ENCODE data around the gene MYH14. TPM values are rescaled to one million over a fixed set of nuclear protein-coding genes. Genes with fewer than 3 reads are reported as not detected.

The MYH14 gene
- total RNA-seq (2014; rRNA removed; shearing (Covaris generic)), result 7.2 and 10.3 TPM in 2 replicates

DNA sequence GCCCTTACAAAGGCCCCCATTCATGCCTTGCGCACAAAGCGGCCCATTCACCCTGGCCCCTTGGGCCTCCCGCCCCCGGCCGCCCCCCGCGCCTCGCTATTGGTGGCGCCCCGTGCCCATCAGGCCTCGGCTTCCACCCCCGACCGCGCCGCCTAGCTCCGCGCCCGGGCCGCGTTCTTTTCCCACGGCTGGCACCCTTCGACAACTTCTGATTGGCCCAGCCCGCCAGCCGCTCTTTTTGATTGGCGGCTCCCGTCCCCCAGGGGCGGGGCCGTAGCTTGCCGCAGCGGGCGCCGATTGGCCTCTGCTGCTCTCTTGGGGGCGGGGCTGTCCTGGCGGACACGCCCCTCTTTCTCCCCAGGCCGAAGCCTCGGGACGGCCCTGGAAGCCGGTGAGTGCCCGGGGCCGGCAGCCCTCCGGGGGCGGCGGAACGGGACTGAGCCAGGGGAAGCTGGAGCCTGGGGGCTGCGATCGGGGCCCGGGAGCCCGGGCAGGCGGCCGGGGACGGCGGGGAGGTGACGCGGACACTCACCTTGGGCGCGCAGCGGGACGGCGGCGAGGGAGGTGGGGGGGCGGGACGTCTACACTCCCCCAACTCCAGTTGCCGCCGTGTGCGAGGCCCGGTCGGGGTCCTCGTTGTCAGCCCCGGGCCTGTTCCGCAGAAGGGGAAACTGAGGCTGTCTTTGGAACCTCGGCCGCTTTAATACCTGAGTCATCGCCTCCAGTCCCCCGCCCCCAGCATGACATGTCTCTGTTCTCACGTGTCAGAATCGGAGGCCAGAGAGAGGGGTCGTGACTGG lies at the start of gene MYH14:
TSS of gene MYH14 (plus strand) at position 342 of the 800 bp plus-strand sequence. CDS start 6,744 bp downstream, outside the sequence.
- DNase-seq (ENCODE audit: low read depth), result peak; percentile 98

DNA sequence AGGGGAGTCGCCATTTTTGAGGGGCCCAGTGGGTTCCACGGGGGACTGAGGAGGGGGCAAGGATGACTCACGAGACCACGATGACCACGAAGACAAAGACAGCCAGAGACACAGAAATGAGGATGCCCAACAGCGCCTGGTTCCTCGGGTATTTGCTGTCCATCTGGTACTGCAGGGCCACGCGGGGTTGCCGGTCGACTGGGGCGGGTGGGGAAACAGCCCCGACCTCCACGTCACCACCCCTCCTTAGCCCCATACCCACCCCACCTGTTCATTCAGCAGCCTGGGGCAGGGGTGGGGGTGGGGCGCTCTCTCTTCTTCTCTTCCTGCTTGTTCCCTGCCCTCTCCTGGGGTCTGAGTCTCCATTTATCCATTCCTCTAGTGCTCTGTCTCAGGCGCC lies 48.9 kb upstream of the MYH14 start:
- DNase-seq (ENCODE audit: low read depth), result no peak

DNA sequence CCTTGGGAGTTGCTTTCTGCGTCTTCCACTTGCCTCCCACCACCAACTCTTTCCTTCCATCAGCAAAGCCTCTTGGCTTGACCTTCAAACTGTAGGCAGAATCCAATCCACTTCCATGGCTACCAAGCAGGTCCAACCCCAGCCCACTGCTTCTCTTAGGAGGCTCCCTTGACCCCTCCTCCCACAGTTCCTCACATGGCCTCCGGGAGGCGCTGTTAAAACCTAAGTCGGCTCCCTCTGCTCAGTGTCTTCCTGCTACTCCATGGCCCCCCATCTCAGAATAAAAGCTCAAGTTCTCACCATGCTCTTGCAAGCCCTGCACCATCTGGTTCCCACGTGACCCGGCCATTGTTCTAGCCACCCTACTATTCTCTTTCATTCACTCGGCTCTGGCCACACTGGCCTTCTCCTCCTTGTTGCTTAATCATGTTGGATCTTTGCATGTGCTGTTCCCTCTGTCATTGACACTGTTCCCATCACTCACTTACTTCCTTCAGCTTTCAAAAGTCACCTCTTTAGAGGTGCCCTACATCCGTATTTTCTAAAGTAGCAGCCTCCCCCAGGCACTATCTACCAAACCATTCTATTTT lies 47.8 kb upstream of the MYH14 start:
- no peak for DNase-seq (ENCODE audit: low read depth)

DNA sequence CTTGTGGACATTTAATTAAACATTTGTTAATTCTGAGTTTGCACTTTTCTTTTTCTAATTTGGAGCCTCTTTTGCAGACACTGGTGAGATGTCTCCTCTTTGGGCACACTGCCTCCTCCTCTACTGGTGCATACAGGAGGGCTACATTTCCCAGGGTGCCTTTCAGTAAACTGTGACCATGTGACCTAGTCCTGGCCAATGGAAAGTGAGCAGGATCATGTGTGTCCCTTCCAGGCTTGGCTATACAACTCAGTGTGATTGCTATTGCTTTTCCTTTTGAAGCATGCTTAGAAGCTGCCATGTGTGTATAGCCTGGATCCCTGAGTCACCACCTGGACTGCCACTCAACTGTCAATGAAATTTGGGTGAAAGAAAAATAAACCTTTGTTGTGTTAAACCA lies 44.8 kb upstream of the MYH14 start:
- DNase-seq (ENCODE audit: low read depth), result no peak

DNA sequence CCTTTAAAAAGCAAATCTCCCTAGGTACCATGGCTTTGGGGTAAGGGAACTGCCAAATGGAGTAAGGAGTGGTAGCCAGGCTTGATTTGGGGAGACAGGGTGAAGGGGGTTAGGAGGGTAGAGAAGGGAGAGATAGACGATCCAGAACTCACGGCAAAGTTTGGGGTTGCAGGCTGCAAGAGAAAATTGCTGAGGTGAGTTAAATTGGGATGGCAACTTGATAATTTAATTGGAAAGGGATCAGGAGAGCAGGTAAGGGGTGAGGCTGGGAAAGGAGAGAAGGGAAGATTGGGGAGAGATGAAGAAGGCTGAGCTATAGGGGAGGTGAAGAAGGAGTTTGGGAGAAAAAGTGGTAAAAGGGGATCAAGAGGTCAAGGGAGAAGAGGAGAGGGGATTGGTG lies 44.3 kb upstream of the MYH14 start:
- DNase-seq (ENCODE audit: low read depth), result no peak

DNA sequence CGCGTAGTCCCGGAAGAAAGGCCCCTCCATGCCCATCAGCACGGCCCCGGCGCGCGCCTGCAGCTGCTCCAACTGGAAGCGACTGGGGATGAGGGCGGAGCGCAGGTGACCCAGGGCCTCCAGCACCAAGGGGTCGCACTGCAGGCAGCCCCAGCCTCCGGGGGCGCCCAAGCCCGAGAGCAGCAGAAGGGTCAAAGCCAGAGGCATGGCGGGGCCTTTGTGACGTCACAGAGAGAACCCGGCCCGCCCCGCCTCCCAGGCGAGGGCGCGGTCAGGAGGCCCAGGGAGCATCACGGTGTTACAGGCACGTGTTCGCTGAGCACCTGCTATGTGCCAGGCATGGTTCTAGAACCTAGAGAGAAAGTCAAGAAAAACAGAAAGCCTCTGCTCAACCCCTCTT lies 40.4 kb upstream of the MYH14 start, which contains the start of gene IZUMO2:
TSS of gene IZUMO2 (minus strand) at position 294 of the 400 bp plus-strand sequence. CDS start at position 207, 87 bp downstream.
- DNase-seq (ENCODE audit: low read depth), result no peak

DNA sequence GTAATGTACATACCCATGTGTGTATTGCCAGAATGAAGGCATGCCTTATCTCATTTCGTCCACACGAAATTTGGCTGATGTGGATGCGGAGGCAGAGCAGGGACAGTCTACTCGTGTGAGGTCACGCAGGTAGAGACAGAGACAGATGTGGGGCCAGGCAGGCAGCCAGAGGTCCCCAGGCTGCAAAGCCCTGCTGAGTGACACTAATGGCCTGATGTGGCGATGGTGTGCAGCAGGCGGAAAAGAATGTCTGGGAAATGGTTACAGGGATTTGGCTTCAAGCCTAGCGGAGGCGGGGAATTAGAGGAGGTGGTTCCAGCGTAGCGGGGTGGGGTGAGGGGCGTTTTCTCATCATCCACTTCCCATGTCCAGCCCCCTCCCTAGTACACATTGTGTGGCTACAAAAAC lies 36.1 kb upstream of the MYH14 start:
- DNase-seq (ENCODE audit: low read depth), result peak; percentile 85

DNA sequence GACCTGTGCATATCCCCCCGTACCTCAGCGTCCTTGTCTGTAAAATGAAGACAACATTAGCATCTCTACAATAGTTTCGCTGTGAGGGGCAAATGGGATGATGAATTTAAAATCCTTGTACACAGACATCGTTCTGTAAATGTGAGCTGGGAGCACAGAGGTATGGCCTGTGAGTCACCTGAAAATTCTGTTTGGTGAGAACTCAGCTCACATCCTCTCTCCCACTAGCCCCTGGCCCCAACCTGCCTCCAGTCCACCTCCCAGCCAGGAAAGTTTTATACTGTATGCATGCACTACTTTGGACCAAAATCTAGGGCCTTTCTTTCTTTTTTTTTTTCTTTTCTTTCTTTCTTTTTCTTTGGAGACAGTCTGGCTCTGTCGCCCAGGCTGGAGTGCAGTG lies 31.7 kb upstream of the MYH14 start:
- peak; percentile 42 for DNase-seq (ENCODE audit: low read depth)

DNA sequence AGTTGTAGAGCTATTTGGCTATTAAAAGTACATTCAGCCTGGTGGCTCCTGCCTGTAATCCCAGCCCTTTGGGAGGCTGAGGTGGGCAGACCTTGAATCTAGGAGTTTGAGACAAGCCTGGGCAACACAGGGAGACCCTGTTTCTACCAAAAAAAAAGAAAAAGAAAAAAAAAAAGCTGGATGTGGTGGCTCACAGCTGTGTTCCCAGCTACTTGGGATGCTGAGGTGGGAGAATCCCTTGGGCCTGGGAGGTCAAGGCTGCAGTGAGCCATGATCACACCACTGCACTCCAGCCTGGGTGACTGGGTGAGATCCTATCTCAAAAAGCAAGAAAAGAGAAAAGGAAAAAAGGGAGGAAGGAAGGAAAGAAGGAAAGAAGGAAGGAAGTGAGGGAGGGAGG lies 30.7 kb upstream of the MYH14 start:
- DNase-seq (ENCODE audit: low read depth), result no peak

DNA sequence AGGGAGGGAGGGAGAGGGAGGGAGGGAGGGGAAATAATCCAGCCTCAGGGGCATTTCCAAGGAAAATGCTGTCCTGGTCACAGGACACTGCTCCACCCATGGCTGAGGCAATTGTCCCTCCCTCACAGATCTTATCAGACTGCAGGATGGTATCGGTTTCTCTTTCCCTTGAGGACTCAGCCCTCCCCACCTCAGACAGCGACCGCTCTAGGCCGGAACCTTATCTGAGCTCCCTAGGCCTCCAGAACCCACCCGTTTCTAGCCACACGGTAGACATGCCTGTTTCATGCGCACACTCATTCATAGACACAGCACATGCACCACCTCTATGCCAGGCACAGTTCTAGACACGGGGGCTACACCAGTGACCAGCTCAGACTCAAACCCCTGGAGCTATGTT lies 30.3 kb upstream of the MYH14 start:
- DNase-seq (ENCODE audit: low read depth), result peak; percentile 75

DNA sequence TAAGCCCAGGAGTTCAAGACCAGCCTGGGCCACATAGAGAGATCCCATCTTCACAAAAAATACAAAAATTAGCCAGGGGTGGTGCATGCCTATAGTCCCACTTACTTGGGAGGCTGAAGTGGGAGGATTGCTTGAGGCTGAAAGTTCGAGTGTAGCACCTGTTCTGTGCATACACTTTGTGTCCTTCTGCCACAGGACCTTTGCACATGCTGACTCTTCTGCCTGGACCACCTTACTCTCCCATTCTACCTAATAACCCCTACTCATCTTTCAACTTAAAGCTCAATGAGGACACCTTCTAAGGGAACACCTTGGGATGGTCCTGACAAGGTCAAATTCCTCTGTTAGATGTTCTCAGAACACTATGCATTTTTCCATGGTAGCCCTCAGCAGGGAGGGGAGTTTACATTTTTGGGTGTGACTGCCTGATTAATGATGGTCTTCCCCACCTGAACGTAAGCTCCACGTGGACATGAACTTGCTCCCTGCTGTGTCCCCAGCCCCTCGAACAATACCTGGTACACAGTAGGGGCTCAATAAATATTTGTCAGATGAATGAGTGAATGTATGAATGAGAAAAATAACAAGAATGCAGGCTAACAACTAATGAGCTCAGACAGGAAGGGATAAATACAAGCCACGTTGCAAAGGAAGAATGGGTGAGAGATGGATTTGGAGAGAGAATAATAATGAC lies 29.2 kb upstream of the MYH14 start:
- DNase-seq (ENCODE audit: low read depth), result no peak

DNA sequence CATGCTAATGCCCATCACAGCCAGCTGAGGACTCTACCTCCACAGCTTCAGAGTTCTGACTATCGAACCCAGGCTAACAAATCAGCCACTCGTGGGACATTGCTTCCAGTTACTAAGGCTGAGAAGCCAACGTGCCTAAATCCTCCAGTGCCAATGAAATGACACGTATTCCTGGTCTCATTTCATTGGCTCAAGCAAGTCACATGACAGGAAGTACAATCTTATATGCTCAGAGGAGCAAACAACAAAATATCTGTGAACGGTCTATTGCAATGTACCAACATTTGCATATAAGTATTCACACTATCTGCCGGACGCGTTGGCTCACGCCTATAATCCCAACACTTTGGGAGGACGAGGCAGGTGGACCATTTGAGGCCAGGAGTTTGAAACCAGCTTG lies 27.5 kb upstream of the MYH14 start:
- no peak for DNase-seq (ENCODE audit: low read depth)

DNA sequence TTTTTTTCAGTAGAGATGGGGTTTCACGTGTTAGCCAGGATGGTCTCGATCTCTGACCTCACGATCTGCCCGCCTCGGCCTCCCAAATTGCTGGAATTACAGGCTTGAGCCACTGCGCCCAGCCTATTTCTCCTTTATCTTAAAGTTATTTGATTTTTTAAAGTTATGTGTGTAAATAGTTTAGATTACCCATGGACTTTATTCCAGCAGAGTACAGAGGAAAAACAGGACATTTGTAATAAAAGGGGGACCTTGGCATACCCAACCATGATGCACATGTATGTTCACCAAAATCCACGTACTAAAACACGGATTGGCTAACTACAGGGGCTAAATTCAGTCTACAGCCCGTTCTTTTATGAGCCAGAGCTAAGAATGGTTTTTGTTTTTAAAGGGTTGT lies 26.6 kb upstream of the MYH14 start:
- no peak for DNase-seq (ENCODE audit: low read depth)

DNA sequence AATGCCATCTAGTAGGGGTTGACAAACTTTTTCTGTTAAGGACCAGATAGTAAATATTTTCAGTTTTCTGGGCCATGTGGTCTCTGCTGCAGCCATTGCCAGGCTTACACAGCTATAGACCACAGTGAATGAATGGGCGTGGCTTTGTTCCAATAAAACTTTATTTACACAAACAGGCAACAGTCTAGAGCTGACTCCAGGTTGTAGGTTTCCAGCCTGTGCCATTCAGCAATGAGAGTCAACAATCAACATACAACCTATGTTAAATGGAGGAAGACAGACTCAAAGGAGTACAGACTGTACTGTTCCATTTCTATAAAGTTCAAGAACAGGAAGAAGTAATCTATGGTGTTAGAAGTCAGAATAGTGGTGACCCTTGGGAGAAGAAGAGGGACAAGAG lies 25.1 kb upstream of the MYH14 start:
- DNase-seq (ENCODE audit: low read depth), result peak; percentile 37

DNA sequence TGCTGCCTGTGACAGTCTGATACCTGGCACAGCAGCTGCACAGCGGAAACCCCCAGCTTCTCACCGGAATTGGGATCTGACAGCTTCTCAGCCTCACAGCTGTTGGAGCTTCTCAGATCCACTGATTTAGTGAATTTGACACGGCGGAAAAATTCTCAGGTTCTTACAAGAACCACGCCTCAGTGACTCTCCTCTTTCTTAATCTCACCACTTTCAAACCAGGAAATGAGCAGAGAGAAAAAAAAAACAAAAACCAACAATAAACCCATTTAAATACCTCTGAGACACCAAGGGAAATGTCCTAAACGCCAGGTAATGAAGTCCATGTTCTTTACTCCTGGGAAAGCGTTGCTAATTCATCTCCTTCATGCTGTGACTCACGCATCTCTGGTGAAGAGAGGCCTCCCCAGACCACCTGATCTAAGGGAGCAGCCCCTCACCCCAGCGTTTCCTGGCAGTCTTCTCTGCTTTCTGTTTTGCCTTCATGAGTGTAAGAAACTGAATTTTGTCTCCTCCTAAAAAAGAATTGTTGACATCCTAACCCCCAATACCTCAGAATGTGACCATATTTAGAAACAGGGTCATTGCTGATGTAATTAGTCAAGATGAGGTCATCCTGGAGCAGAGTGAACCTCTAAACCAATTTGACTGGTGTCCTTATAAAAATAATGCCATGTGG lies 24.4 kb upstream of the MYH14 start:
- DNase-seq (ENCODE audit: low read depth), result peak; percentile 84

DNA sequence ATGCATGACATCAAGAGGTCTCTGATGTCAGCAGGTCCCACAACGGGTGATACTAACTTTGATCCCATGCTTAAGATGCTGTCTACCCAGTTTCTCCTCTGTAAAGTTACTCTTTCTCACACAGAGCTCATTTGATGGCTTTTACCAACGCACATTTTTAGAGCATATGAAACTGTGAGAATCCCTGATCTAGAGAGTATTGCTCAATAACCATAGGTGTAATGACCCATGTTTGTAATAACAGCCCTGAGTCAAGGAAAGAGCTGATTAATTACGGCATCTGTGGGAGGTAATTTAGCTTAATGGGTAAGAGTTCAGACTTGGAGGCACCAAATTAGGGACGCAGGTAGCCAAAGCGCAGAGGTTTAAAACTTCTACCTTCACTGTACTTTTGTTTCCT lies 22.3 kb upstream of the MYH14 start:
- no peak for DNase-seq (ENCODE audit: low read depth)

DNA sequence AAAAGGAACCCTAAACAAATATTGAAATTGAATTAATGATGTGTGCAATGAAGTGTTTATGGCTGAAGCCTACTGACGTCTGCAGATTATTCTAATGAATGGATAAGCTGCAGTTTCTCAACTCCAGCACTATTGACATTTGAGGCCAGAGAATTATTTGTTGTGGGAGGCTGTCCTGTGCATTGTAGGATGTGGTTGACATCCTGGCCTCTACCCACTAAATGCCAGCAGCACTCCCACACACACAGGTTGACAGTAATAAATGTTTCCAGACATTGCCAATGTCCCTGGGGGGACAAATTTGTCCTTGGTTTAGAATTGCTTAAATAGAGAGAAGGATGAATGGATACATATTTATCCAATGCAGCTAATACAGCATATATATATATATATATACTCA lies 19.2 kb upstream of the MYH14 start:
- no peak for DNase-seq (ENCODE audit: low read depth)

DNA sequence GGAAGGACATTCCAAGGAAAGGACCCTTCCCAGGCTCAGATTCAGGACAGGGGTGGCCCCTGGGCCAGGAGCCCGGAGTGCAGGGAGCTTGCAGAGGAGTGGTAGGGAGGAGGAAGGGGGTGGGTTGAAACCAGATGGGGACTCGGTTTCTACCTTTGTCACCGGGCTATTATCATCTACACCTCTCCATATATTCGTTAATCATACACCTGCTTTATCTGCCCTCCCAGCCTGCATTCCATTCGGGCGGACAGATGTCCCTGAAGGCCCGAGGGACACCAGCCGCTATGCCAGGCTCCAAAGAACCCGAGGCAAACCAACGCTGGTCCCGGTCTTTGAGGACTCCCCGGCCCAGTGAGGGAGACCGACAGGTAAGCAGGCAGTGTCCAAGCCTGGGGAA lies 15.5 kb upstream of the MYH14 start:
- DNase-seq (ENCODE audit: low read depth), result no peak

DNA sequence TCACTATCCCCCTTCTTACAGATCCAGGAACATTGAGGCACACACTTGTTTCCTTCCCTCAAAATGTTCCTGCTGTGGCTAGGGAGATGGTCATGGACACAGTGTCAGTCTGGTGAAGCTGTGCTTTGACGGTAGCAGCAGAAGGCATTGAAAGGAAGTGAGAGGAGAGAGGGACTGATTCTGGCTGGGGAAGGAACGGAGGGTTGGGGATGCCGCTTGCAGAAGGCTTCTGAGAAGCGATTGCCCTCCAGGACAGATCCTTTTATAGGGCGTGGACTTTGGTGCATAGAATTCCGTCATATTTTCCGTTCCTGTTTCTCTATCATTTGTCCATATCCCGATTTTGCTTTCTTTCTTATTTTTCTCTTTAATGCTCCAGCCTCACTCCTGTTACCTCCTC lies 14.1 kb upstream of the MYH14 start:
- DNase-seq (ENCODE audit: low read depth), result no peak

DNA sequence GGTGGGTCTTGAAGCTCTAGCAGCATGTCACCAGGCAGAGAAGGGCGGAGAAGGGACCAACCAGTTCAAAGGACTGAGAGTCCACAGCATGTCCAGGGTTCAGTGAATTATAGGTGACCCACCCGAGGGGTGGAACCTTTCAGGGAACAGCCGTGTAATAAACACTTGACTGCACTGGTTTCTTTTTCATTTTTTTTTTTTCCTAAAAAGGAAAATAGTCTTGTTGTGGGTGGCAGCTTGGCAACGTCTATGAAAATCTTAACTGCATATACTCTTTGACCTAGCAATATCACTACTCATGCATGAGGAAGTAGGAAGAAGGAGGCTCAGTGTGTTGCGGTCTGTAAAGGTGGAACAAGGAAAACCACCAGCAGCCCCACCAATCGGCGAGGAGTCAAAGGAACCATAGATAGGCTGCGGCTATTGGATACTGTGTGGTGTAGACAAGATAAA lies 13.0 kb upstream of the MYH14 start:
- DNase-seq (ENCODE audit: low read depth), result no peak

DNA sequence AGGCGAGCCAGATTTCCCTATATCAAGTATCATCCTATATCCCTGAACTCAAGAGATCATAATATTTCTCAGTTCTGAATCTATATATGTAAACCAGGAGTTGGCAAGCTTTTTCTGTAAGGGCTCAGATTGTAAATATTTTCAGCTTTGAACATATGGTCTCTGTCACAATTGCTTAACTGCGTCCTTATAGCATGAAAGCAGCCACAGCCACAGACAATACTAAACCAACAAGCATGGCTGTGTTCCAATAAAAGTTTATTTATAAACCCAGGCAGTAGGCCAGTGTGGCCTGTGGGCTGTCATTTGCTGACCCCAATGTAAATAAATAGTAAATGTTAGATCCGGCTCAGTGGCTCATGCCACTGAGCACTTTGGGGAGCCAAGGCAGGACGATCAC lies 12.2 kb upstream of the MYH14 start:
- DNase-seq (ENCODE audit: low read depth), result no peak
